Osteocyte (in vitro differentiated cells): ENCODE data around the gene FBXL5. TPM values are rescaled to one million over a fixed set of nuclear protein-coding genes. Genes with fewer than 3 reads are reported as not detected.

ENCODE experiments used
- DNase-seq: peaks from one replicate; pipeline ENCODE4 v3.0.0; 2021; ENCODE audit warnings: mixed read lengths; ENCODE audit not compliant: unreplicated experiment; ENCODE audit errors: extremely low spot score
- H3K27ac Mint-ChIP-seq: one replicate; pipeline ENCODE4 v1.8.0; 2021; ENCODE audit warnings: mild to moderate bottlenecking, mixed read lengths; ENCODE audit not compliant: unreplicated experiment
- H3K27me3 Mint-ChIP-seq: one replicate; pipeline ENCODE4 v1.8.0; 2021; ENCODE audit warnings: mixed read lengths; ENCODE audit not compliant: unreplicated experiment
- H3K36me3 Mint-ChIP-seq: one replicate; pipeline ENCODE4 v1.8.0; 2021; ENCODE audit warnings: mixed read lengths; ENCODE audit not compliant: unreplicated experiment
- H3K4me1 Mint-ChIP-seq: one replicate; pipeline ENCODE4 v1.8.0; 2021; ENCODE audit warnings: mixed read lengths; ENCODE audit not compliant: unreplicated experiment
- H3K4me3 Mint-ChIP-seq: one replicate; pipeline ENCODE4 v1.8.0; 2021; ENCODE audit warnings: mild to moderate bottlenecking, moderate library complexity, mixed read lengths; ENCODE audit not compliant: unreplicated experiment
- H3K9me3 Mint-ChIP-seq: one replicate; pipeline ENCODE4 v1.8.0; 2021; ENCODE audit warnings: mixed read lengths; ENCODE audit not compliant: unreplicated experiment
- CTCF ChIP-seq: fragments of 200-600 bp; sonication (generic); IDR thresholded peaks from 2 replicates; pipeline ENCODE4 v1.5.0; 2021; ENCODE audit warnings: antibody characterized with exemption, mild to moderate bottlenecking, moderate library complexity
- total RNA-seq: library from RNA; stranded (reverse); gene quantifications from 2 replicates; pipeline ENCODE4 v1.2.1, GENCODE V29; 2021

The FBXL5 gene
- total RNA-seq, 1 donor from 2014 or later = 54.0 TPM

DNA sequence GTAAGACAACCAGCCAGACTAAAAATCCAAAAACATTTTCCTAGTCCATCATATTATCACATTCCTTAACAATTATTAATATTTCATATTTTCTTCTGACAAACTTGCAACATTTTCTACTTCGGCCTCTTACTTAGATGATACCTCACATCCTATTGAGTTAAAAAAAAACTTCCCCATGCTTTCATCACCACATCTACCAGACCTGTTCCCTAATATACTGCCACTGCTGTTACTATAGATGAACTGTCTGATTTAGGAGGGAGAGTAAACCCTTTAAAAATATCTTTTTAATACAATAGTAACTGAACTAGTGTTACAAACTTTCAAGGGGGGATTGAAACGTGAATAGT, 28.0 kb upstream of the FBXL5 start:
- Mint-ChIP-seq H3K4me1 (peaks cover 60% of the 10 kb centered on the region), H3K9me3 (no peaks in the 10 kb centered on the region), H3K27ac (peak overlapping the region; percentile 100), H3K27me3 (no peaks in the 10 kb centered on the region), H3K4me3 (peak overlapping the region; percentile 99), H3K36me3 (peaks cover 26% of the 10 kb centered on the region)
- no peak for DNase-seq
- TF ChIP-seq CTCF = no peak

GRCh38 chr4:15682242-15683142, 27.3 kb upstream of the FBXL5 start:
- peak overlapping the region; percentile 99 for H3K4me3 Mint-ChIP-seq
- no peaks in the 10 kb centered on the region for H3K27me3 Mint-ChIP-seq
- no peak for DNase-seq
- no peaks in the 10 kb centered on the region for H3K9me3 Mint-ChIP-seq
- peak overlapping the region; percentile 100 for H3K27ac Mint-ChIP-seq
- peaks cover 22% of the 10 kb centered on the region for H3K36me3 Mint-ChIP-seq
- peaks cover 59% of the 10 kb centered on the region for H3K4me1 Mint-ChIP-seq
- TF ChIP-seq CTCF = no peak

DNA sequence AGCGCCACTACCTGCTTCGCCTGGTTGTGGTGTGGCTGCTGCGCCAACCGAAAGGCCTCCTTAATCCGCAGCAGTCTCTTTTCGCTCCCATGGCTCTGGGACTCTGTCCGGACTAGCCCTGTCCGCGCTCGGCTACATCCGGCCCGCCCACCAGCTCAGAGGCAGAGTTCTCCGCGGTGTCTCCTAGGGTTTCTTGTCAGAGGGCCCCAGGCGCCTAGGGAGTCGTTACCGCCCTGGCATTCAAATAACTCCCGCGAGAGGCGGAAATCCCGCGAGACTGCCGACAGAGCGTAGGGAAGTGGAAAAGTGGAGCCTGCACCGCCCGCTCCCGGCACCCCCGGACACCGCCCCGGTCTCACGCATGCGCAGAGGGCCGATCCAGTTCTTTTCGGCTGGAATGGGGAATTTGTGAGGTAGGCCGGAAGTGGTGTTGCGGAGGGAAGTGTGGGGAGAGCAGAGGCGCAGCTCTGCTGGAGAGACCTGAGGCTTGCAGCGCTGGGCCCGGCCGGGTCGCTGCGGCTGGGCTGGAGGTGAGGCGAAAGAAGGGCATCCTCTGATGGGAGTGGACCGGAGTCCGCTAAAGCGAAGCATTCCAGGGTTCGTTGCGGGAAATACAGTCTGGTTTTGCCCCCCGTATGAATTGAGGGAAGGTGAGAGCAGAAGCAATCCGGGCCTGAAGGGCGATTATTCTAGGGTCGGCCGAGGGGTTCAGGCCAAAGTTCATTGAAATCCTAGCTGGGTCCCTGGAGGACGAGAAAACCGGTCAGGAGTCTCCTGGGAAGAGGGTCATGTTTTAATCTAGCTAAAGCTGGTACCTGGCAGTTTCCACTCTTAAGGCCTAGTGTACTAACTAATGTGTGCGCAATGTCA, 26.4 kb upstream of the FBXL5 start, which contains the start of gene FAM200B:
Gene FAM200B (plus strand): TSS at position 456 of the 870 bp plus-strand sequence. CDS start 5,151 bp downstream, outside the sequence.
- Mint-ChIP-seq H3K4me3 (peak within 1 kb of the TSS; percentile 99), H3K9me3 (no peaks in the 10 kb centered on the region), H3K27me3 (no peaks in the 10 kb centered on the region), H3K27ac (peak within 1 kb of the TSS; percentile 100), H3K4me1 (peaks cover 63% of the 10 kb centered on the region), H3K36me3 (peaks cover 16% of the 10 kb centered on the region)
- no peak for TF ChIP-seq CTCF
- DNase-seq = peak; percentile 100

- Mint-ChIP-seq H3K4me1 (peaks cover 64% of the 10 kb centered on the region), H3K36me3 (peaks cover 10% of the 10 kb centered on the region), H3K4me3 (peak overlapping the region; percentile 99), H3K27me3 (no peaks in the 10 kb centered on the region), H3K9me3 (no peaks in the 10 kb centered on the region), H3K27ac (peak overlapping the region; percentile 100)
- no peak for DNase-seq
- TF ChIP-seq CTCF = no peak
Observed at GRCh38 chr4:15681067-15681371, 25.9 kb upstream of the FBXL5 start.

- Mint-ChIP-seq H3K4me1 (peaks cover 49% of the 10 kb centered on the region), H3K27ac (peak overlapping the region; percentile 79), H3K36me3 (peaks cover 2% of the 10 kb centered on the region), H3K27me3 (no peaks in the 10 kb centered on the region), H3K9me3 (no peaks in the 10 kb centered on the region), H3K4me3 (no peak overlapping the region)
- DNase-seq = no peak
- no peak for TF ChIP-seq CTCF
Observed at GRCh38 chr4:15677507-15677988, 22.4 kb upstream of the FBXL5 start.
